Neural cell (in vitro differentiated cells): Measurements from ENCODE around the gene ACIN1. TPM values are rescaled to one million over a fixed set of nuclear protein-coding genes. Genes with fewer than 3 reads are reported as not detected.

Source experiments
- H2AFZ ChIP-seq: fragments of 200-600, 300-800 bp; sonication (generic), shearing (Covaris generic); 2 replicates; pipeline ENCODE4 v1.6.0; 2014; ENCODE audit warnings: low read depth, mild to moderate bottlenecking, antibody characterized with exemption, low read length, moderate library complexity
- H3F3A ChIP-seq: fragments of 200-600 bp; shearing (Covaris generic); 2 replicates; pipeline ENCODE4 v1.6.1; 2016; ENCODE audit warnings: mild to moderate bottlenecking, moderate library complexity, mixed read lengths, antibody characterized with exemption, low read length; ENCODE audit not compliant: insufficient read depth, poor library complexity, severe bottlenecking
- H3K27ac ChIP-seq: fragments of 200-600, 300-800 bp; sonication (generic), shearing (Covaris generic); 2 replicates; pipeline ENCODE4 v1.5.1; 2014; ENCODE audit warnings: mild to moderate bottlenecking, low read length, moderate library complexity
- H3K27me3 ChIP-seq: fragments of 300-800, 200-600 bp; sonication (generic), shearing (Covaris generic); 2 replicates; pipeline ENCODE4 v1.6.0; 2014; ENCODE audit warnings: mild to moderate bottlenecking, low read depth, low read length, moderate library complexity; ENCODE audit not compliant: insufficient read depth
- H3K36me3 ChIP-seq: fragments of 300-800, 200-600 bp; sonication (generic), shearing (Covaris generic); 2 replicates; pipeline ENCODE4 v1.5.1; 2014; ENCODE audit warnings: mild to moderate bottlenecking, antibody characterized with exemption, low read length, moderate library complexity; ENCODE audit not compliant: insufficient read depth
- H3K4me2 ChIP-seq: fragments of 300-800, 200-600 bp; sonication (generic), shearing (Covaris generic); 2 replicates; pipeline ENCODE4 v1.6.0; 2014; ENCODE audit warnings: mild to moderate bottlenecking, low read length
- H3K4me3 ChIP-seq: fragments of 300-800, 200-600 bp; sonication (generic), shearing (Covaris generic); 2 replicates; pipeline ENCODE4 v1.5.1; 2014; ENCODE audit warnings: mild to moderate bottlenecking, low read length, moderate library complexity
- H3K79me2 ChIP-seq: fragments of 200-600 bp; shearing (Covaris generic); replicated peaks from 2 replicates; pipeline ENCODE4 v1.6.0; 2014; ENCODE audit warnings: mild to moderate bottlenecking, low read length, moderate library complexity; ENCODE audit not compliant: insufficient read depth
- H3K9ac ChIP-seq: fragments of 300-800, 200-600 bp; sonication (generic), shearing (Covaris generic); 2 replicates; pipeline ENCODE4 v1.6.1; 2016; ENCODE audit warnings: mild to moderate bottlenecking, low read length, mixed read lengths
- H3K9me2 ChIP-seq: fragments of 200-600 bp; shearing (Covaris generic); 2 replicates; pipeline ENCODE4 v1.6.1; 2016; ENCODE audit warnings: mild to moderate bottlenecking, low read length, mixed read lengths; ENCODE audit not compliant: insufficient read depth
- H3K9me3 ChIP-seq: fragments of 200-600, 300-800 bp; sonication (generic), shearing (Covaris generic); 2 replicates; pipeline ENCODE4 v1.6.1; 2016; ENCODE audit warnings: mild to moderate bottlenecking, mixed run types, low read length, moderate library complexity, mixed read lengths
- H4K20me1 ChIP-seq: fragments of 200-600 bp; shearing (Covaris generic); 2 replicates; pipeline ENCODE4 v1.6.1; 2016; ENCODE audit warnings: mild to moderate bottlenecking, mixed run types; ENCODE audit not compliant: insufficient read depth
- EZH2 ChIP-seq: fragments of 200-600, 300-800 bp; shearing (Covaris generic), sonication (generic); IDR thresholded peaks from 2 replicates; pipeline ENCODE4 v1.6.1; 2014; ENCODE audit warnings: antibody characterized with exemption, low read length, borderline replicate concordance, mild to moderate bottlenecking; ENCODE audit not compliant: insufficient read depth, poor library complexity, severe bottlenecking
- MXI1 ChIP-seq: fragments of 450-650 bp; conservative IDR thresholded peaks from 2 replicates; pipeline ENCODE4 v1.6.1; 2014; ENCODE audit warnings: antibody characterized with exemption, mild to moderate bottlenecking; ENCODE audit not compliant: poor library complexity, severe bottlenecking
- POLR2AphosphoS5 ChIP-seq: IDR thresholded peaks from 2 replicates; pipeline ENCODE4 v1.6.1; 2012
- RAD21 ChIP-seq: fragments of 450-650 bp; conservative IDR thresholded peaks from 2 replicates; pipeline ENCODE4 v1.6.1; 2014; ENCODE audit warnings: antibody characterized with exemption, mild to moderate bottlenecking, moderate library complexity
- SMC3 ChIP-seq: fragments of 450-650 bp; conservative IDR thresholded peaks from 2 replicates; pipeline ENCODE4 v1.6.1; 2014; ENCODE audit warnings: antibody characterized with exemption, mild to moderate bottlenecking, moderate library complexity; ENCODE audit not compliant: poor library complexity
- TAF1 ChIP-seq: IDR thresholded peaks from 2 replicates; pipeline ENCODE4 v1.6.1; 2012; ENCODE audit warnings: low read depth
- polyA plus RNA-seq: library from polyadenylated mRNA; depleted of rRNA; stranded (reverse); fragments of >200 nt; gene quantifications from 2 replicates; pipeline ENCODE4 v1.2.3, GENCODE V29; 2014
- TF ChIP-seq, protein P1 (sequence below): IDR thresholded peaks from 2 replicates; pipeline ENCODE4 v1.6.1; 2012; ENCODE audit warnings: borderline replicate concordance
- TF ChIP-seq, protein P2 (sequence below): fragments of 450-650 bp; IDR thresholded peaks from 2 replicates; pipeline ENCODE4 v1.5.1; 2014; ENCODE audit warnings: antibody characterized with exemption, mild to moderate bottlenecking, moderate library complexity; ENCODE audit not compliant: poor library complexity, severe bottlenecking

The ACIN1 gene
- polyA plus RNA-seq, 1 donor from 2014 or later = 143 TPM

DNA sequence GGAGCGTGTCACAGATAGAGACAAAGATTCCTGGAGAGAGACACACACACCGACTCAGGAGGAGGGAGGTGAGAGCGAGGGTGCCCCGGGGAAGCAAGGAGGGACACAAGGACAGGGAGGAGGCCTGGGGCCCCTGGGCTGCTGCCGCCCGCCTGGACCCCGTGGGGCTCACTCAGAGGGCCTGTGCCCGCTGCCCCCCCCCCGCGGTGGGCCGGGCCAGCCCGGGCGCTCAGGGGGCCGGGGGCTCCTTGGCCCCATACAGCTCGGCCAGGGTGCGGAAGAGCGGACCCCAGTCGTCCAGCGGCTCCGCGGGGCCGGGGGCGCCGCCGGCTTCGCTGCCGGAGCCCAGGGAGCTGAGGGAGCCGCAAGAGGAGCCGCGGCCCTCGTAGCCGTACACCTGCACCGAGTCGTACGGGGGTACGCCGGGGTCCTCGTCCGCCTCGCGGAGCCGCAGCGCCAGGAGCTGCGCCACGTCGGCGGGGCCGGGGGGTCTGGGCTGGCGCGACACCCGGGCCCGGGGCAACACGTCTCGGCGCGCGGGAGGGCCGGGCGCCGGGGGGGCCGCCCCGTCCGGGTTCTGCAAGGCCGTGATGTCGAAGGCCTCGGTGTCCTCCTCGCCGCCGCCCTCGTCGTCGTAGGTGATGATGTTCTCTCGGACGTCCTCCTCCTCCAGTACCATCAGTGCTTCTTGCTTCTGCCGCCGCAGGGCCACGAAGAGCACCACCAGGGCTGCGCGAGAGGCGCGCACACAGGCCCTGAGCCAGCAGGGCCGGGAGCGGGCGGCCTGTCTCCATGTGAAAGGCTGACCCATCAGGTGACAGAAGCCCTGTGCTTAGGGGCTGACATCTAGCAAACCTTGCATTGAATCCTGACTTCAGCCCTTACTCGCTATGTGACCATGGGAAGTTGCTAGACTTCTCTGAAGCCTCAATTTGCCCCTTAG, 46.9 kb downstream of the ACIN1 start:
- H3K36me3 ChIP-seq = no peaks in the 10 kb centered on the region
- no peak overlapping the region for H3K4me3 ChIP-seq
- no peaks in the 10 kb centered on the region for H4K20me1 ChIP-seq
- no peaks in the 10 kb centered on the region for H3K79me2 ChIP-seq
- no peak overlapping the region for H3K27ac ChIP-seq
- no peaks in the 10 kb centered on the region for H3K9me3 ChIP-seq
- H3K27me3 ChIP-seq = no peaks in the 10 kb centered on the region
- H3K9me2 ChIP-seq = no peaks in the 10 kb centered on the region
- TF ChIP-seq, protein P1, sequence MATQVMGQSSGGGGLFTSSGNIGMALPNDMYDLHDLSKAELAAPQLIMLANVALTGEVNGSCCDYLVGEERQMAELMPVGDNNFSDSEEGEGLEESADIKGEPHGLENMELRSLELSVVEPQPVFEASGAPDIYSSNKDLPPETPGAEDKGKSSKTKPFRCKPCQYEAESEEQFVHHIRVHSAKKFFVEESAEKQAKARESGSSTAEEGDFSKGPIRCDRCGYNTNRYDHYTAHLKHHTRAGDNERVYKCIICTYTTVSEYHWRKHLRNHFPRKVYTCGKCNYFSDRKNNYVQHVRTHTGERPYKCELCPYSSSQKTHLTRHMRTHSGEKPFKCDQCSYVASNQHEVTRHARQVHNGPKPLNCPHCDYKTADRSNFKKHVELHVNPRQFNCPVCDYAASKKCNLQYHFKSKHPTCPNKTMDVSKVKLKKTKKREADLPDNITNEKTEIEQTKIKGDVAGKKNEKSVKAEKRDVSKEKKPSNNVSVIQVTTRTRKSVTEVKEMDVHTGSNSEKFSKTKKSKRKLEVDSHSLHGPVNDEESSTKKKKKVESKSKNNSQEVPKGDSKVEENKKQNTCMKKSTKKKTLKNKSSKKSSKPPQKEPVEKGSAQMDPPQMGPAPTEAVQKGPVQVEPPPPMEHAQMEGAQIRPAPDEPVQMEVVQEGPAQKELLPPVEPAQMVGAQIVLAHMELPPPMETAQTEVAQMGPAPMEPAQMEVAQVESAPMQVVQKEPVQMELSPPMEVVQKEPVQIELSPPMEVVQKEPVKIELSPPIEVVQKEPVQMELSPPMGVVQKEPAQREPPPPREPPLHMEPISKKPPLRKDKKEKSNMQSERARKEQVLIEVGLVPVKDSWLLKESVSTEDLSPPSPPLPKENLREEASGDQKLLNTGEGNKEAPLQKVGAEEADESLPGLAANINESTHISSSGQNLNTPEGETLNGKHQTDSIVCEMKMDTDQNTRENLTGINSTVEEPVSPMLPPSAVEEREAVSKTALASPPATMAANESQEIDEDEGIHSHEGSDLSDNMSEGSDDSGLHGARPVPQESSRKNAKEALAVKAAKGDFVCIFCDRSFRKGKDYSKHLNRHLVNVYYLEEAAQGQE = no peak
- TF ChIP-seq MXI1 (no peak), SMC3 (no peak), TAF1 (no peak), EZH2 (no peak), RAD21 (no peak), POLR2AphosphoS5 (no peak)
- TF ChIP-seq, protein P2, sequence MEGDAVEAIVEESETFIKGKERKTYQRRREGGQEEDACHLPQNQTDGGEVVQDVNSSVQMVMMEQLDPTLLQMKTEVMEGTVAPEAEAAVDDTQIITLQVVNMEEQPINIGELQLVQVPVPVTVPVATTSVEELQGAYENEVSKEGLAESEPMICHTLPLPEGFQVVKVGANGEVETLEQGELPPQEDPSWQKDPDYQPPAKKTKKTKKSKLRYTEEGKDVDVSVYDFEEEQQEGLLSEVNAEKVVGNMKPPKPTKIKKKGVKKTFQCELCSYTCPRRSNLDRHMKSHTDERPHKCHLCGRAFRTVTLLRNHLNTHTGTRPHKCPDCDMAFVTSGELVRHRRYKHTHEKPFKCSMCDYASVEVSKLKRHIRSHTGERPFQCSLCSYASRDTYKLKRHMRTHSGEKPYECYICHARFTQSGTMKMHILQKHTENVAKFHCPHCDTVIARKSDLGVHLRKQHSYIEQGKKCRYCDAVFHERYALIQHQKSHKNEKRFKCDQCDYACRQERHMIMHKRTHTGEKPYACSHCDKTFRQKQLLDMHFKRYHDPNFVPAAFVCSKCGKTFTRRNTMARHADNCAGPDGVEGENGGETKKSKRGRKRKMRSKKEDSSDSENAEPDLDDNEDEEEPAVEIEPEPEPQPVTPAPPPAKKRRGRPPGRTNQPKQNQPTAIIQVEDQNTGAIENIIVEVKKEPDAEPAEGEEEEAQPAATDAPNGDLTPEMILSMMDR = no peak
- H3F3A ChIP-seq = no peaks in the 10 kb centered on the region
- H3K4me2 ChIP-seq = no peak overlapping the region
- H2AFZ ChIP-seq = no peak overlapping the region
- no peak overlapping the region for H3K9ac ChIP-seq

DNA sequence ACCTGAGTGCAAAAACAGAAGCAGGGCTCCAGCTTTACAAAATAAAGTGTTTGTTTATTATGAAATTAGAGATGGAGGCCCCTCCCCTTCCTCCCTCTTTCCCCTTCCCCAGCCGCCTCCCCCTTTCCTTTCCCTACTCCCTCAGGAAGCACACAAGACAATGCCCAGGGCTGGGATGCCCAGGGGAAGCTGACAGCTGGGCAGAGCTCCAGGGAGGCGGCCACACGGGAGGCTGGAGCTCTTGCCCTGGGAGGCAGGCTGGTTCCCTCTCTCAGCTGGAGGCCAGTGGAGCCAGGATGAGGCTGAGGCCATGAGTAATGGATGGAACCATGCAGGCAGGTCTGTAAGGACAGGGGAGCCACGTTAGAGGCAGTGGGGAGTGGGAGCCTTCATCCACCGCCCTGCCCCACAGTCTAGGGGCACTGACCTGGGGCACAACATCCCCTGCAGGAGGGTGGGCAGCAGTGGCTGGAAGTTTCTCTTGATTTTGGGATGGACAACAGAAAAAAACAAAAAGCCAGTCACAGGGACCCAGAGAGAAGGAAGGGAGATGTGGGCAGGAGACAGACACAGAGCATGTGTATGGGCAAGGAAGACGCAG, 47.8 kb downstream of the ACIN1 start:
- Histone ChIP-seq H3K9me3 (no peaks in the 10 kb centered on the region), H4K20me1 (no peaks in the 10 kb centered on the region), H3K36me3 (no peaks in the 10 kb centered on the region), H3K79me2 (no peaks in the 10 kb centered on the region), H3K27me3 (no peaks in the 10 kb centered on the region), H3F3A (no peaks in the 10 kb centered on the region), H3K4me2 (no peak overlapping the region), H3K9ac (no peak overlapping the region), H3K4me3 (no peak overlapping the region), H3K9me2 (no peaks in the 10 kb centered on the region), H2AFZ (no peak overlapping the region), H3K27ac (no peak overlapping the region)
- no peak for TF ChIP-seq EZH2
